HK-2 (cell line): ENCODE data around the gene COG7.
"Not testable (repeated sequence)": the region's sequence is repeated elsewhere in the genome, so short reads cannot be mapped to it uniquely, and the experiment has no call there.

Experiments
- DNase-seq: peaks from one replicate; pipeline ENCODE4 v3.0.0-alpha.2; 2018; ENCODE audit not compliant: unreplicated experiment

COG7 gene

DNA sequence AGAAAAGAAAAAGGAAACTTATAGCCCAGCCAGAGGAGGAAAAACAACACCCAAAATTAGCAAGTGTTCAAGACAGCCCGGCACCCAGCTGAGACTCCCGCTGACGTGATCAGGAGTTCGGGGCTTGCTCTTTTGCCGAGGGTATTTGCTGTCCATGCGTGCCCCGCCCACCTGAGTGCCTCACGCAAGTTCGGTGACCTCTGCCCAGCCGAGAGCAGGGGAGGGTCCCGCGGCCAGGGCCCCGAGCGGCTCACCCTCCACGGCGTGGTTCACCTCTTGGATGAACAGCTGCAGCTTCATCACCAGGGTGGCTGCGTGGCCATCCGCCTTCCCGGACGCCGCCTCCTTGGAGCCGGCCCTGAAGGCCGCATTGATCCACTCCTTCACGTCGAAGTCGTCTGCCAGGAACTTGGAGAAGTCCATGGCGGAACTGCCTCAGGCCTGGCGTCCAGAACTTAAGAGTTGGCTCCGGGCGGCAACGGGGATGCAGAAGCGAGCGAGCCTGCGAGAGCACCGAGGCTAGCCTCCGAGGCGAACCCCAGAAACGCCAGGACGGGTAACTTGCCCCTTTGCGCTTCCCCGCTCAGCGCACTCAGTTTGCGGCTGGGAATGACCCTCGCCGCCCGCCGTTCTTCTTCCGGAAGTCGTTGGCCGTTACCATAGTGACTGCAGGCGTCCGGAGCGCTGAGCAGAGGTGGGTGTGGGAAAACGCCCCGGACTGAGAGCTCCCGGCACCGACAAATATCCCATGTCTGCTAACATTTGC lies at the start of gene COG7:
Gene COG7 (minus strand): TSS at position 618 of the 766 bp plus-strand sequence. CDS start 195 bp downstream, at position 423.
- peak; percentile 83 for DNase-seq

DNA sequence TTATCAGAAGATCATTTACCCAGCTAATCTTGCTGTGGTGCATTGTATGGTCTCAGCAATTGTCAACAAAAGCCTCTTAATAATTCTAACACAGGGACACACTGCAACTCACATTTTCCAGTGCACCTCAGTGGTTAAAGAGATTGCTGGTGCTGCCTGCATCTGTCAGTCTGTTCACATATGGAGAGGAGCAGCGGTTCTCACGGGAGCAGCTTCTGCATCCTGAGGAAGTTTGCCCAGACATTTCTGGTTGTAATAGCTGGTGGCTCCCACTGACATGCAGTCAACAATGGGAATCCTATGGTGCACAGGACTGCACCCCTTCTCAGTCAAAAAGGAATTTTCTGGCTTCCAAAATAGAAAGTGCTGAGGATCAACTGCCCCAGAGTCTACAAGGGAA lies 49.5 kb upstream of the COG7 start:
- DNase-seq, result no peak

DNA sequence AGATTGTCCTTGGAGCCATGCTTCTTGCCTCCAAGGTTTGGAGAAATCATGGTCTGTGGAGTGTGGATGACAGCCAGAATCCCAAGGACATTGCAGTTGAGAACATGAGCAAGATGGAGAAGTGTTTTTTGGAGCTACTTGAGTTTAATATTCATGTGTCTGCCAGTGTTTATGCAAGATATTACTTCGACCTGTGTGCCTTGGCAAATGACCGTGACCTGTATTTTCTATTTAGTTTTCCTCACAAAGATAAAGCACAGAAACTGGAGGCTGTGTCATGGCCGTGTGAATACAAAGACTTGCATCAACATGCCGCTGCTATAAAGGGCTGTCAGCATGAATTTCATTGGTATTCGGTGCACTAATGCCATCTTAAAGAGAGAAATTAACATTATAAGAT lies 48.3 kb upstream of the COG7 start:
- no peak for DNase-seq

DNA sequence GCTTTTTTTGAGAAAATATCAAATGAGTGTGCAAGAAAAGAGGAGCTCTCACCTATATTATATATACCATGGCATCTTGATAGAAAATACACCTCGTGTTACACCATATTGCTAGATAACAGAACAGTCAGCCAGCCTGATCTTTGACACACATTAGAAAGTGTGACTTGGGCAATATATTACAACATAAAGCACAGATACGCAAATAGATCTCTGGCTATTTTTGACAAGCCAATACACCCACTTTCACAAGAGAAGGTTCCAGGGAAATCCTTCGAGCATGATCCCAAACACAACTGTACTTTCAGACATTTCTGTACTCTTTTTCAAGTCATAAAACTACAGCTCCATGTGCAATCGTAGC lies 47.9 kb upstream of the COG7 start:
- no peak for DNase-seq

DNA sequence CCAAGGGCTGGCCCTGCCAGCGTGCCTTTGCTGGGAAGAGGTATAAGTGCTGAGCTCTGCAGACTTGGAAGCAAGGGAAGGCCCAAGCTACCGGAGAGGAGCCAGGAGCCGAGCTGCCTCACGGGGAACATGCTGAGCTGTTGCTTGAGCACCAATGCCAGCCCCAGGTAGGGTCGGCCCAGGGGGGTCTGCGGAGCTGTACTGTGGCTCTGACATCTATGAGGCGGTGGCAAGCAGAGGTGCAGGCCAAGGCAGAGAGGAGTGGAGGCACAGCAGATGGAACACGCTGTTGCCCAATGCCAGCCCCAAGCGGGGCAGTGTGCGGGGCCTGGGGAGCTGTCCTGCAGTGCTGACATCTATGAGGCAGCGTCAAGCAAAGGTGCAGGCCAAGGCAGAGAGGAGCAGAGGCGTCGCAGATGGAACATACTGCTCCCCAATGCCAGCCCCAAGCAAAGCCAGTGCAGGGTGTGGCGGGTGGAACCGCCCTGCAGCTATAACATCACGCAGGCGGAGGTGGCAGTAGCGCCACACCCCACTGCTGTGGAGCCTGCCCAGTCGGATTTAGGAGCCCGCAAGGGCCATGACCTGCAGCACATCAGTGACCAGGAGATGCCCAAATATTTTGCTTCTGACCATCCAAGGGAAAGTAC lies 47.3 kb upstream of the COG7 start:
- DNase-seq, result no peak

DNA sequence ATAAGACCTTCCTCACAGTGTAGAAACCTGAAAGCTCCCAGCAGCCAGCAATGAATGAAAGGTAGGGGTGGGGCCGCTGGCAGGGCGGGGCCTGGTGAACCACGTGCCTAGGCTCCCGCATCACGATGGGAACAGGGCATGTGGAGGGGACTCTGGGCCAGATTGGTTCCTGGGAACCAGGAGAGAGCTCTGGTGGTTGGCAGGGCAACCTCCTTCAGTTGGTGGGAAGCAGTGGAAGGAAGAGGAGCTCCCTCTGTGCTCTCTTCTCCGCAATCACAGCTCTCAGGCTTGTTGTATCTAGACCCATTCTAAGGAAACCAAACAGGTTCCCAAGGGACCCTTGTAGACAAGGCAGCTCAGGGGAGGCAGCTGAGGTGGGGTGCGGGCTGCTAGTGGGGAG lies 46.8 kb upstream of the COG7 start:
- no peak for DNase-seq

DNA sequence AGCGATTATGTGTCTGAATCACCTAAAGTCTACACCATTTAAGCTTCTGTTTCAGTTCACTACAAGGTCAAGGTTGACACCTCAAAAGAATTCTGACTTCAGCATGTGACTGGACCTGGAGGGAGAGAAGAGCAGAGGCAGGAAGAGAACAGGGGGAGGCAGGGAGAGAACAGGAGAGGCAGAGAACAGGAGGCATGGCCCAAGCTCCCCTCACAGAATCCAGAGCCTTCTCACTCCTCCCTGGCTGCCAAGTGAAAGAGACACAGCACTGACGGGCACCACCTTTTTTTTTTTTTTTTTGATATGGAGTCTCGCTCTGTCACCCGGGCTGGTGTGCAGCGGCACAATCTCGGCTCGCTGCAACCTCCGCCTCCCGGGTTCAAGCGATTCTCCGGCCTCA lies 45.9 kb upstream of the COG7 start:
- no peak for DNase-seq

DNA sequence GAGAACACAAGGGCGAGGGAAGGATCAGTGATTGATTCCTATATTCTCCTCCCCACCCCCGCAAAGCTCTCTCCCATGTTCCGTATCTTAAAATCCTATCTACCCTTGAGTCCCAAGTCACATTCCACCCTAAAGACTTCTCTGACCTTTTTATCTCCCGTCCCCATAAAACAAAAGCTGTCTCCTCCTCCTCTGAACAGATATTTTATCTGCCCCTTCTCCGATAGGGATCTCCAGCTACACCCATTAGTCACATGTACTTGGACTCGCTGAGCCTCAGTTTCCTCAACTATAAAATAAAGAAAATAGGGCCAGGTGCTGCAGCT lies 44.5 kb upstream of the COG7 start:
- no peak for DNase-seq

DNA sequence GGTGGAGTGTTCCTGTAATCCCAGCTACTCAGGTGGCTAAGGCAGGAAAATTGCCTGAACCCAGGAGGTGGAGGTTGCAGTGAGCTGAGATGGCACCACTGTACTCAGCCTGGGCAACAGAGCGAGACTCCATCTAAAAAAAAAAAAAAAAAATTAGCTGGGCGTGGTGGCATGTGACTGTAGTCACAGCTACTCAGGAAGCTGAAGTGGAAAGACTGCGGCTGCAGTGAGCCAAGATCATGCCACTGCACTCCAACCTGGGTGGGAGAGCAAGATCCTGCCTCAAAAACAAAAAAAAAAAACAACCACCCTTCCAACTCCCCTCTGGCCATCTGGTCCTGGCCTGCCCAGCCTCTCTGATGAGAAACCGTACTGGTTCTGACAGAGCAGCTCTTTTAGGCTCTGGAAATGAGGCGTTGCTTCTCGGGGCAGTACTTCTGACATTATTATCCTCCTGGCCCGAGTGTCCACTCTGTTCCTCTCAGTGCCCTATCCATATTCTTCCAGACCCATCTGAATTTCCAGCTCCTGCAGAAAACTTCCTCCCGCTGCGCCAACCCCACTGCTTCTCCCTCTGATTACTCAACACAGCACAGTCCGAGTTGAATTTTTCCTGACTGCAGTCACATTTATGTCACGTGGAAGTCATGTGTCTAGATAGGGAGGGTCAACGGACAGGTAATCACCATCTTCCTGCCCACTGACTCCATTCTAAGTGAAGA lies 44.0 kb upstream of the COG7 start:
- no peak for DNase-seq

DNA sequence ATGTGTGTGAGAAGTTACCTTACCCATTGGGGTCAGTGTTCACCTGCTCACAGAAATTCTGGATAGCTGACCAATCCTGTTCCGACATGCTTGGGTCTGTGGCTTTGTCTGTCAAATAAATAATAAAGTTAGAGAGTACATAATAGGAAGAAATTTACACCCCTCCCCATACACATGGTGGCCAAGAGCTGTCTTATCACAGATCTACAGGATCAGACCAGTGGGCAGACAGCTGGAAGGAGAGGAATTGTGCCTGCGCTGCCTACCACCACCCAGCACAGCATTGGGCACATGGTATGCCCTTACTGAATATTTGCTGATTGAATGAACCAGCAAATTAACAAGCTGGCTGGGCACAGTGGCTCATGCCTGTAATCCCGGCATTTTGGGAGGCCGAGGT lies 42.7 kb upstream of the COG7 start:
- no peak for DNase-seq

DNA sequence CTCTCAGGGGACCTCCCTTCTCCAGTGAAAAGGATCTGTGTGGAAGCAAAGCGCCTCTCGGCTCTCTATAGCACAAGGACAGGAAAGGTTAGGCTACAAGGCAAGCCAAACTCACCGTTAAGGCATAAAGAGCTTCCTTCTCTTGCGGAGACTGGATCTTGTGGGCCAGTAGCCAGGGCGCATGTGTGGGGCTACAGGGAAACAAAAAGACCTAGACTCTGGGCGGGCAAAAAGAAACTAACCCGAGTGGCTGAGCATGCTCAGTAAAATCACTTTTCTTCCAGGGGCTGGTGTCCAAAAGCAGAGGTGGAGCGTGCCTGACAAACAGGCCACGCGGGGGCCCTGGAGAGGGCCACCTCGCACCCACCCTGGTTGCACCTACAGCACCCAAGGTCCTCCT lies 41.2 kb upstream of the COG7 start:
- no peak for DNase-seq

DNA sequence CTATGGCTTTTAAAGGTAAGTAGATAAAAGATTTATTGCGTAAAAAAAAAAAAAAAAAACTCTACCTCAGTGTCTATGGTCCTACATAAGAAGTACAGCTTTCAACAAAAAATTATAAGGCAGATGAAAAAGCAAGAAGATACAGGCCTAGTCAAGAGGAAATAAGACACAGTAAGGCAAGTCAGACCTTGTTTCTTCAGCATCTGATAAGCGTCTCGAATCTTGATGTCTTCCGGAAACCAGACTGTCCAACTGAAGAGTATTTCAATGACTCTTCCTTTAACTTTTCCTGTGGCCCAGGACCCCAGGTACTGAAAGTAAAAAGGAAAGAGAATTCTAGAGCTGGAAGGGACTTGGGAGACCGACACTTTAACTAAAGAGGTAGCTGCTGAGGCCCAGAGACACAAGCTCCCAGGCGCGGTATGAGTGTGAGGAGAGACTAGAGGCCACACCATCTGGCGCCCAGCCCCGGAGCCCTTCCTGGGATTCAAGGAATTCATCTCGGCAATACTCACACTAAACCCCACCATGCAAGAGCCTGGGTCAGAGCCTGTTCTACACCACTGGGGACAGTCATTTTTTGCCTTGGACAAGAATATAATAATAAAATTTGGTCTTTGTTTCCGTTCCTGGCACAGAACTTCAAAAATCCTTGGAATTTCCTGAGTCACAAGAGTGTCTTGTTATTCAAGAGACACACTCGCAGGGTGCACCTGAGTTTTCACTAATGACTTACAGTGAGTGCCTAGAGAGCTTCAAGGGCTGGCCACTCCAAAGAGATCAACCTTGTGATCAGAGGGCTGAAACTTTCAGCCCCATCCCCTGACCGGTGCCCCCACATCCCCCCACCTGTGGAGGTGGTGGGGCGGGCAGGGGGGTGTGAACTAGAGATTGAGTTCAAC lies 38.8 kb upstream of the COG7 start:
- DNase-seq, result no peak

DNA sequence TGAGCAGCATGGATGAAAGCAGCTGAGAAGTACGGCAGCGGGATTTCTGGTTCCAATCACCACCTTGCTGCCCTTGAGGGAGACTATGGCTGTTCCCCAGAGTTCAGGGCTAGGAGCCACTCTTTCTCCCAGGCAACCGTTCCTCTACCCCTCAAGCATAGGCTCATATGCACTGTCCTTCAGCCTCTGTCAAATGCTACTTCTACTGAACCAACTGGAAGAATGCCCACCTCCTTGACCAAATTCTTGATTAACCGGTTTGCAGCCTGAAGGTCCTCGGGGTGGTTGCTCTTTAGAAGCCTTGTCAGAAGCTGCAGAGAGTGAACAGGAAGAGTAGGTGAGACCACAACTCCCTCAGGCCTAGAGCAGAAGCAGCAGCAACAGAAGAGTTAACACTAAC lies 33.5 kb upstream of the COG7 start:
- no peak for DNase-seq

DNA sequence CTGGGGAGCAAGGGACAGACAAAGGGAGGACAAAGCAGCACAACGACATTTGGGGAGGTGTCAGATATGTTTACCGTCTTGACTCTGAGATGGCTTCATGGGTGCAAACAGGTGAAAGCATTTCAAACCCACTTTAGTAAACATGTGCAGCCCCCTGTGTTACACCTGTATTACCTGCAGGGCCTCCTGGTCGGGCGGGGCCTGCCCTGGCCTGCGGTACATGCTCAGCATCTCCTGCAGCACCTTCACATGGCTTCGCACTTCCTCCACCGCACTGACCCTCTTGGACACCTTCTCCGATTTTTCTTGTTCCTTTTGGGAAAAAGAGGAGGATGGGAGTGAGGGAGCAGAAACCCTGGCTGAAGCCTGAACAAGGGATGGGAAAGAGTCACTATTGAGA lies 32.9 kb upstream of the COG7 start:
- no peak for DNase-seq

DNA sequence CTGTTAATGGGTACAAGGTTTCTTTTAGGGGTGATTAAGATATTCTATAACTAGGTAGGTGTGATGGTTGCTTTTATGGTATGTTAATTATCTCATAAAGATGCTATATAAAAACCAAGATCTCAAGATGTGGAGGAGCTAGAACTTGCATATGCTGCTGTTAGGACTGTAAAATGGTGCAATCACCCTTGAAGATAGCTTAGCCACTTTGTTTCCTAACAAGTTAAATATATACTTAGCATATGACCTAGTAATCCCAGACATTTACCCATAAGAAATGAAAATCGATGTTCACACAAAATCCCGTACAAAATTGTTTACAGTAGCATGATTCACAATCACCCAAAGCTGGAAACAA lies 32.2 kb upstream of the COG7 start:
- DNase-seq, result no peak

DNA sequence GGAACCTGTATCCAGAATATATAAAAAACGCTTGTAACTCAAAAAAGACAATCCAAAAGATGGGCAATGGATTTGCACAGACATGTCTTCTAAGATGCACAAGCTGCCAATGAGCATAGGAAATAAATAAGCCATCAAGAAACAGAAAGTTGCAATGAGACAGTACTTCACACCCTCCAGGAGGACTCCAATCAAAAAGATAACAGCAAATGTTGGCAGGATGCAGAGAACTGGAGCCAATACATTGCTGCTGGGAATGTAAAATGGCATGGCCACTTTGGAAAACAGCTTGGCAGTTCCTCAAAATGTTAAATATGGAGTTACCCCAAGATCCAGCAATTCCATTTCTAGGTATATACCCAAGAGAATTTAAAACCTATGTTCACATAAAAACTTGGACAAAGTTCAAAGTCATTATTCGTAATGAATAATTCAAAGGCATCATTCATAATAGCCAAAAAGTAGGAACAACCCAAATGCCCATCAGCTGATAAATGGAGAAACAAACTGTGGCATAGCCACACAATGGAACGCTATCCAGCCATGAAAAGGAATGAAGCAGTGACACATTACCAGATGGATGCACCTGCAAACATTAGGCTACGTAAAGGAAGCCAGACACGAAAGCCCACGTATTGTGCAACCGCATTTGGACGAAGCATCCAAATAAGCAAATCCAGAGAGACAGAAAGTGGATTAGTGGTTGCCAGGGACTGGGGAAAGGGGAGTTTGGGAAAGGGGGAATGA lies 31.7 kb upstream of the COG7 start:
- DNase-seq, result no peak

DNA sequence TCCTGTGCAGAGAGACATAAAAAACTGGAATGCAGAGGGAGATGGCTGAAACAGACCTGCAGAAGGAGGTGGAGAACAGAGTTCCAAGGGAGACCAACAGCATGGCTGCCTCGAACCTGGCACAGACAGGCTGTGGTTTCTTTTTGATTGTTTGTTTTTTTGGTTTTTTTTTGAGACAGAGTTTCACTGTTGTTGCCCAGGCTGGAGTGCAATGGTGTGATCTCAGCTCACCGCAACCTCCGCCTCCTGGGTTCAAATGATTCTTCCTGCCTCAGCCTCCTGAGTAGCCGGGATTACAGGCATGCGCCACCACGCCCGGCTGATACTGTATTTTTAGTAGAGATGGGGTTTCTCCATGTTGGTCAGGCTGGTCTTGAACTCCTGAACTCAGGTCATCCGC lies 30.5 kb upstream of the COG7 start:
- DNase-seq, result not testable (repeated sequence)

DNA sequence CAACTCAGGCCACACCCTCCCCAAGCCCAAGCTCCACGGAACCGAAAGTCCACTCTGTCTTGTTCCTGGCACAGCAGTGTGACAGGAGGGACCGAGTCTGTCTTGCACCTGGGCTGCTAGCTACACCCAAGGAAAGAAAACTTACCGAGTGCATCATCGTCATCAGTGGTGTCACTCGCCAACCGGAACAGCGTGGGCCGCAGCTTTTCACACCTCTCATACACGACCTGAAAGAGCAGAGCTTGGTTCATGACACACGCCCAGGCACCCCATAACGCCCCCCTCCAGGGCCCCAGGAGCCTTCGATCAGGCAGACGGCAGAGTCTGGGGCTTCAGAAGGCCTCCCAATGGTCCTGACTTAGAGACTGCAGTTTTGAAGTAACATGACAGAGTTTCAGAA lies 29.8 kb upstream of the COG7 start:
- DNase-seq, result no peak

DNA sequence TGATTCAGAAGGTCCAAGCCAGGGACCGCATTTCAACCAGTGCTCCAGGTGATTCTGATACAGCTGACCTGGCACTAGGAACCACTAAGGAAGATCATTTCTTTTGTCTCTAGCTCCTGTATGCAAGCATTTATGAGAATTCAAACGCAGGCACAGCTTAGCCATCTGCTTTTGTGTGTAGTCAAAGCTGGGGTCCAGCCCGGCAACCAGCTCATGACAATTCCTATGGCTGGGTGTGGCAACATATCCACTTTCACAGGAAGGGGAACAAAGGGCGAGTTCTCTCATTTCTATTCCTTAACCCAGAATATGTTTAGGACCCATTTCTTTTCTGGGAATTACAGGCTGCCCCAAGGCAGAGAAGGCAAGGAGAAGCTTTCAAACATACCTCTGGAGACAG lies 27.3 kb upstream of the COG7 start:
- DNase-seq, result no peak

DNA sequence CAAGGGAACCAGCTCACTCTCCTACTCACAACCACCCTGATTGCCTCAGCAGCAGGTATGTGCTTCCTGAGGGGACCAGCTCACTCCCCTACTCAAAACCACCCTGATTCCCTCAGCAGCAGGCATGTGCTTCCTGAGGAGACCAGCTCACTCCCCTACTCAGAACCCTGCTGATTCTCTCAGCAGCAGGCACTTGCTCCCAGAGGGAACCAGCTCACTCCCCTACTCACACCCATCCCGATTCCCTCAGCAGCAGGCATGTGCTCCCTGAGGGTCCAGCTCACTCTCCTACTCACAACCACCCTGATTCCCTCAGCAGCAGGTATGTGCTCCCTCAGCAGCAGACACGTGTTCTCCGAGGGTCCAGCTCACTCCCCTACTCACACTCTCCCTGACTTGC lies 26.1 kb upstream of the COG7 start:
- DNase-seq, result no peak

DNA sequence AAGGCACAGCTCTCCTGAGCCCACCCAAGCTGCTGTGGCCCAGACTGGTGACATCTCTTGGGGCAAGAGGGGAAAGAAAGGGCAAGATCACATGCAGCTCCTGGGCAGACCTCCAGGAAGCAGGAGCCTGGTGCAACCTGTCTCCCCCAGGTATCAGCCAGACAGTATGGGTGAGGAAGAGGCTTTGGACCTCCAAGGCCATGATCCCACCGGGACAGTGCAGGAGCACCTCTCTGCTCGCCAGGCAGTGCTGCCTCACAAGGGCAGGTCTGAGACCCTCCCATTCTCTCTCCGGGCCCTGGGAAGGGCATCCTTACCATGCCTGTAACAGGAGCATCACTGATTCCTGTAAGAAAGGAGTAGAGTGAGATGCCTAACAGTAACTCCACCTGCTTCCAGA lies 25.6 kb upstream of the COG7 start:
- no peak for DNase-seq

DNA sequence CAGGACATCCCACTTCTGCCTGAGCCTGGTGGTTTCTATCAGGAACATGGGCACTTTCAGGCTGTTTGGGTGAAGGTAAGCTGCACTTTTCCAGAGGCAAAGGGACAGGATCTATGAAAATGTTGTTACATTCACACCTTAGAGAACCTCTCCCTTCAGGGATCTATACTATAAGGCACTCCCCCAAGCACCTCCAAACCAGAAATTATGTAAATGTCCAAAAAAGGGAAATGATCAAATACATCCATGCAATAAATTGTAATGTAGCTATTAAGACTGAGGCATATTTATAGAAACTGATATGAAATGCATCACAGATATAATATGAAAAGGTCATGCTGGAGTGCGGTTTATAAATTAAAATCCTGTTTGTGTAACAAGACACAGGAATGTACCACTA lies 23.3 kb upstream of the COG7 start:
- DNase-seq, result no peak
